Fibroblast of gingiva (primary cell): ENCODE data around the gene OFD1.
A peak's percentile ranks its signal among the peaks of the same experiment; 100 is the strongest.

Source experiments
- DNase-seq: peaks from one replicate; pipeline ENCODE4 v3.0.0-alpha.2; 2011; ENCODE audit warnings: low read depth

Gene OFD1

GRCh38 chrX:13752141-13752540 is 17.6 kb downstream of the OFD1 start:
- no peak for DNase-seq

- no peak for DNase-seq
Observed at GRCh38 chrX:13752646-13753045, 18.1 kb downstream of the OFD1 start.

GRCh38 chrX:13754765-13755164 is 20.2 kb downstream of the OFD1 start:
- no peak for DNase-seq

- no peak for DNase-seq
Observed at GRCh38 chrX:13755254-13755653, 20.7 kb downstream of the OFD1 start.

GRCh38 chrX:13756381-13756780 is 21.8 kb downstream of the OFD1 start:
- no peak for DNase-seq

GRCh38 chrX:13759152-13759718 is 24.7 kb downstream of the OFD1 start:
- no peak for DNase-seq

GRCh38 chrX:13760426-13760825 is 25.9 kb downstream of the OFD1 start:
- no peak for DNase-seq

- peak; percentile 27 for DNase-seq
Observed at GRCh38 chrX:13761606-13762414, 27.3 kb downstream of the OFD1 start.

GRCh38 chrX:13763489-13763888 is 28.9 kb downstream of the OFD1 start:
- DNase-seq = peak; percentile 30

- no peak for DNase-seq
Observed at GRCh38 chrX:13764281-13764680, 29.7 kb downstream of the OFD1 start.

- no peak for DNase-seq
Observed at GRCh38 chrX:13764765-13765164, 30.2 kb downstream of the OFD1 start.

GRCh38 chrX:13768939-13769338 is 34.4 kb downstream of the OFD1 start:
- DNase-seq = no peak

- DNase-seq = no peak
Observed at GRCh38 chrX:13770013-13770535, 35.5 kb downstream of the OFD1 start.

- DNase-seq = no peak
Observed at GRCh38 chrX:13774696-13775095, 40.1 kb downstream of the OFD1 start.

GRCh38 chrX:13775837-13776236 is 41.3 kb downstream of the OFD1 start:
- no peak for DNase-seq

GRCh38 chrX:13776387-13776786 is 41.8 kb downstream of the OFD1 start:
- DNase-seq = no peak

GRCh38 chrX:13778916-13779315 is 44.4 kb downstream of the OFD1 start:
- peak; percentile 68 for DNase-seq

- no peak for DNase-seq
Observed at GRCh38 chrX:13780868-13781427, 46.4 kb downstream of the OFD1 start.

GRCh38 chrX:13786048-13786447 is 51.5 kb downstream of the OFD1 start:
- DNase-seq = no peak

GRCh38 chrX:13790206-13791131 is 55.9 kb downstream of the OFD1 start:
- peak; percentile 36 for DNase-seq

GRCh38 chrX:13791145-13791544 is 56.6 kb downstream of the OFD1 start:
- DNase-seq = no peak

- peak; percentile 49 for DNase-seq
Observed at GRCh38 chrX:13791559-13791958, 57.0 kb downstream of the OFD1 start.
